ENCODE data around the gene EFCAB8. TPM values are rescaled to one million over a fixed set of nuclear protein-coding genes. Genes with fewer than 3 reads are reported as not detected.
A peak's percentile ranks its signal among the peaks of the same experiment; 100 is the strongest.
"Not testable (repeated sequence)": the region's sequence is repeated elsewhere in the genome, so short reads cannot be mapped to it uniquely, and the experiment has no call there.

Gene EFCAB8
- total RNA-seq, 1 donor from 2014 or later = 0.96 TPM

DNA sequence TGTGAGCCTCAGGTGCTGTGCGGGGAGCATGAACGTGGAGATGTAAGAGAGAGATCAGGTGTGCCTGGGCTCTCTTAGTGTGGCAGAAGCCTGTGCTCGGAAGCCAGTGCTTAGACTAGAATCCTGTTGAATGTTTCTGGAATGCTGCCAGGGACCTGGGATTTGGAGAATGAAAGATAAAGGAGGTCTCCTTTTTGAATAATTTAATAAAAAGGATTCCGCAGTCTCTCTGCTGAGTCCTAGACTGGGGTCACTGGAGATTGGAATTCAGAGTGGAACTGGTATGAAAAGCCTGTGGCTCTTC is 18.8 kb upstream of the EFCAB8 start:
- no peak for DNase-seq (ENCODE audit: low spot score)

DNA sequence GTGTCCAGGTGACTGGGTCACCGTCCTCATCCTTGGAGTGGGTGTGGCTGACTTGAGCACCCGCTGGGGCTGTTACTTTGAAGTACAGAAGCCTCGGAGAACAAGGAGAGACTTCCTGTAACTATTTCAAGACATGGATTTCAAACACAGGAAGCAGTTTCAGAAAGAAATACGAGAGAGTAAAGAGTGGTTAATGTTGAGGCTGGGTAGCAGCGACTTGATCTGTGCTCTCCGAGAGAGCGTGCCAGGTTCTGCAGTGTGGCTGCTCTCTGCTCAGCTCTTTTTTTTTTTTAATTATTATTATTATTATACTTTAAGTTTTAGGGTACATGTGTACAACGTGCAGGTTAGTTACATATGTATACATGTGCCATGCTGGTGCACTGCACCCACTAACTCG is 17.5 kb upstream of the EFCAB8 start:
- DNase-seq (ENCODE audit: low spot score) = no peak

DNA sequence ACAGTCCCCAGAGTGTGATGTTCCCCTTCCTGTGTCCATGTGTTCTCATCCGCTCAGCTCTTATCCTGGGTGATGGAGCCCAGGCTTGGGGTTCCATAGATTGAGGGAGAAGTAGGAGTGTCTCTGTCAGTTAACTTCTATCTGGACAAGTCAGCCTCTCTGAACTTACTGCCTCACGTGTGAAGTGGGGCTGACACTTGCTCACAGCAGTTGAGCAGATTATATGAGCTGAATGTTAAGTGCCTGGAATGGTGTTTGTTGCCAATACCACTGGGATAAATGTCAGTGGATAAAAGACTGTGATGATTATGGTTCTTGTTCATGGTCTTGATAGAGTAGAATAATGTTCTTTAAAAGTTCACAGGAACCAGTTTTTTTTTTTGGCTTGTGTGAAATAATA is 17.1 kb upstream of the EFCAB8 start:
- DNase-seq (ENCODE audit: low spot score) = no peak

DNA sequence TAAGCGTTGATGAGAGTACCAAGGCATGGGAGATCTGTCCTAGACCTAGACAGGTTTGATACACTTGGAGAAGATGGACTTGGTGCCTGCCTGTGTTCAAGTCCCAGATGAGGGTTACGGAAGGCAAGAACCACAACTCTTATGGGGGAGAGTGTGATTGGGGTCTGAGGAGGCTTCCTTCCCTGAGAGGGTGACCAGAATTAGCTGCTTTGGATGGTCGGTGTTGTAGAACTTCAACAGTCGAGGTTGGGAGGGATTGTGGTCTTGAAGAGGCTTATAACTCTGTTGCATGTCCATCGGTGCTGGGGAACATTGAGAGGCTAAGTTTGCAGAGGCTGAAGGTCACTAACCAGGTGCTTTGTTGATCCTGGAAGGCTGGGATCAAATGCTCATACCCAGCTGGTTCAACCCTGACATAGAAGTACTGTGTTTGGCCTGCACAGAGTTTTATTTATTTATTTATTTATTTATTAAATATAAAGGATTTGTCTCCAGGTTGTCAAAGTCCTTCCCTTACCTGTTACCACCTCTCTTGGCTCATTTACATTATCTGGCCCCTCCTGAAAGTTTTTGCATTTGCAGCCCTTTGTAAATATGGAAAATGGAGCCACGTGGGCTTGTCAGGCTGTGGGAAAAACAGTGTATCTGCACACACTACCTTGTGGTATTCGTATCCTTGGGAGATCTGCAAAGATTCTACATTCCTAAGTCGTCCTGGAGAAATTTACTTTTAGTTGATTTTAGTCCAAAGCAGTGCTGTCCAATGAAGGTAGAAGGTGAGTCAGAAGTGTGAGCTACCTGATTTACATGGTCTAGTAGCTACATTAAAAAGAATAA is 15.8 kb upstream of the EFCAB8 start:
- no peak for DNase-seq (ENCODE audit: low spot score)

DNA sequence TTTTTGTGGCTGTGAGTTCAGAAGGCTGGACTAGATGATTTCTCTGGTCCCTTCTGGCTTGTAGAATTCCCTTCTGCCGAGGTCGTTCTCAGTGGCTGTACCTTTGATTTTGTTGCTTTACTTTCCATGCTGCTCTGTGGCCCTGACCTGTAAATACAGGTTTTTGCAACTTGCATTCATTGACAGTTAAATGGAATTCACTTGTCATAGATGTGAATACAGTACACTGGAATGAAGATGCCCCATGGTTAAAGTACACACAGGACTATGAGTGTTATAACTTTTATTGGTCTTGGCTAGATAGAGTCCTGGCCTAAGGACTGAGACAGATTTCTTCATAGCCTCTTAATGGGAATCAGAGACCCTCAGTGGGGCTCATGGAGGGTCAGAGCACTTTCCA is 12.9 kb upstream of the EFCAB8 start:
- no peak for DNase-seq (ENCODE audit: low spot score)

DNA sequence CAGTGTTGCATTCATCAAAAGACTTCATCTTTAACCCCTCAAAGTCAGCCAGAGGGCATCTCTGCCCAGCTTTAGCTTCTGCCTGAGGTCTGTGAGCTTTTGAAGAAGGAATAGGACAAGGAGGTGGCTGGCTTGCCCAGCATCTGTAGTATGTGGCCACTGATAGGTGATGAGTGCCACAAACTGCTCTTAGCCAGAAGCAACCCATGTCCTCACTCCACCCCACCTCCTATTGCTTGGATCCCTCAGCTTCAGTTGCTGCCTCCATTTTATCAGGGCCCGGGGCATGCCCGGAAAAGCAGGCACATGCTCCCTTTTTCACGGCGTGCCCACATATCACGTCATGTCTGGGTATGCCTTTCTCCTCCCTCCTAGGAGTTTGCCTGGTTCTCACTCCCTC is 11.9 kb upstream of the EFCAB8 start:
- no peak for DNase-seq (ENCODE audit: low spot score)

DNA sequence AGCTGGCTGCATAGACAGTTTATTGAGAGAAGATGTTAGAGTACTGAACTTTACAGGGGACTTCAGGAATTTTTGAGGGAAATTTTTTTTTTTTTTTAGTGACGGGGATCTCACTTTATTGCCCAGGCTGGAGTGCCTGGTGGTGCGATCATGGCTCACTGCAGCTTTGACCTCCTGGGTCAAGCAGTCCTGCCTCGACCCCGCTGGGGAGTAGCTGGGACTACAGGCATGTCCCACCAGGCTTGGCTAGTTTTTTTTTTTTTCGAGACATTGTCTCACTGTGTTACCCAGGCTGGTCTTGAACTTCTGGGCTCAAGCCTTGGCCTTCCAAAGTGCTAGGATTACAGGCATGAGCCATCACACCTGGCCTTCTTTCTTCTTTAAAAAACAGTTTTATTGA is 10.8 kb upstream of the EFCAB8 start:
- no peak for DNase-seq (ENCODE audit: low spot score)

DNA sequence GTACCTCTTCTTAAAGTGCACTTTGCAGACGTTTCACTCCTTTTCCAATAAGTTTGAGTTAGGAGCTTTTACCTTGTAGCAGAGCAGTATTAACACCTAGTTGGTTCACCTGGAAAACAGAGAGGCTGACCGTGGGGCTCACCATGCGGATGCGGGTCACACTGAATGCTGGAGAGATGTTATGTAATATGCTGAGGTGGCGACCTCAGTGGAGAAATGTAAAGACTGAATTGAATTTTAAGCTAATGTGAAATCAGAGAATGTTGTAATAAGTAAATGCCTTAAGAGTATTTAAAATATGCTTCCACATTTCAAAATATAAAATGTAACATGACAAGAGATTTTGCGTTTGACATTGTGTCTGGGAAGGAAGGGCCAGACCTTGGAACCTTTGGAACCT is 9.9 kb upstream of the EFCAB8 start:
- no peak for DNase-seq (ENCODE audit: low spot score)

DNA sequence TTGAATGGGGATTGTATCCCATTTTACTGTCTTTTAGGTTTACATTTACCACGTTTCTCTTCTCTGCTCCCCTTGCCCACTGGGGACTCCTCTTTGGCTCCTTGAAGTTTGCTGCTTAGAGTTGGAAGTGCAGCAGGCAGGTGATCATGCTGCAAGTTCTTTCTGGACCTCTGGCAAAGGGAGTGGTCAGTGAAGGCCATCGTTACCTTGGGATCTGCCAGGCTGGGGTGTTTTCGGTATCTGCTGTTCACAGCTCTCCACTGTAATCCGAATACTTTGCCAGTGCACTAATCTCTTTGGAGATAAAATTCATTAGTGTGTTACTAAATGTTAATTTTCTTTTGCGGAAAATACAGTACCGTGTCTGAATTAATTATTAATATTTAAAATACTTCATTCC is 9.1 kb upstream of the EFCAB8 start:
- no peak for DNase-seq (ENCODE audit: low spot score)

DNA sequence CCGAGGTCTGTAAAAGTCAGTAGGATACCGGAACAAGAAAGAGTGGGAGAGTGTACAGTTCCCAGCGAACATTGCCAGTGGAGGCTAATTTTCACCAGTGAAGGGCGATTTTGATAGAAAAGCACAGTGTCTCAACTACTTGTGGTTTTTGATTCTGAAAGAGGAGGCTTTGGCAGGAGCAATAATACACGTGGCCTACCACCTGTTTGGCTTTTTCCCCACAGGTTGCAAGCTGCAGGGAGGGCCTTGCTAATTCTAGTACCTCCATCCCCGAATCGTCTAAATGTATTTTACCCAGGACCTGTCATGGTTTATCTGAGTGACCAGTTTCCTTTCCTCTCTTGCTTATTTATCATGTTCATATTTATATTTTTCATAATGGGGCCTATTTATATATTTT is 3.3 kb upstream of the EFCAB8 start:
- DNase-seq (ENCODE audit: low spot score) = no peak

DNA sequence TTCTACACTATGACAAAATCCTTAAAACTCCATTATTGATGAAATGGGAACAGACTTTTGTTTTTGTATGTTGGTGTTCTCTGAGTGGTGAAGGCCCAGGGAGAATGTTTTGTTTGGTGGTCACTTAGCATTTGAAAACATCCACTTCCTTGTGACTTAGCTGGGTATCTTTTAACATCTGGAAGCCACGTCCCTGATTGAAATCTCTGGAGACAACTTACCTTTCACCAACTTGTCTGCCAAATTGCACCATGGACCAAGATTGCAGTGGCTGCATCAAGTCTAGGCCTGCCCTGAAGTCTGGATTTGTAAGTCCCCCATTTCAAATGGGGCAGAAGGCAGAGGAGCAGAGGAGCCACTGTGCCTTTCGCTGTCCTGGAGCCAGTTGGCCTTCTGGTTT is 534 bp upstream of the EFCAB8 start:
- no peak for DNase-seq (ENCODE audit: low spot score)

DNA sequence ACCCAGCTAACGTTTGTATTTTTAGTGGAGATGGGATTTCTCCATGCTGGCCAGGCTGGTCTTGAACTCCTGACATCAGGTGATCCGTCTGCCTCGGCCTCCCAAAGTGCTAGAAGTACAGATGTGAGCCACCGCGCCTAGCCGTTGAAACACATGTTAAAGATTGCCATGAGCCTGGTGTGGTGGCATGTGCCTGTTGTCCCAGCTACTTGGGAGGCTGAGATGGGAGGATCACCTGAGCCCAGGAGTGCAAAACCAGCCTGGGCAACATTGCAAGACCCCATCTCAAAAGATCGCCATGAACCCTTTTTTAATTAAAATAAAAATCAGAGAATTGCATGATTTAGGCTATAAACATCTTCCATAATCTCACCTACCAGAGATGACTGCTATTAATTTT is 2.7 kb downstream of the EFCAB8 start:
- DNase-seq (ENCODE audit: low spot score) = no peak

DNA sequence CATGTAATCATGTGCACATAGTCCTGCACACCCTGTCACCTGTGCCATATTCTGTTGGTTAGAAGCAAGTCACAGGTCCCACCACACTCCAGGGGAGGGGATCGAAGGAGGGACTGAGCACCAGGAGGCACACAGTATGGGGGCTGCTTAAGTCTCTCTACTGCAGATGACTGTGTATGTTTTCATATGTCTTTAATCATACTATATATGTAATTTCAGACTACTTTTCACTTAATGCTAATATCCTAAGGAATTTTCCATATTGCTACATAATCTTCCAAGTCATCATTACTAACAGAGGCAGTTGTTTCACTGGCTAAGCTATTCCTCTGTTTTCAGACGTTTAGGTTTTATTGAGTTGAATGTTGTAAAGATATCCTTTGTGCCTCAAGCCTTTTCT is 10.8 kb downstream of the EFCAB8 start:
- DNase-seq (ENCODE audit: low spot score) = no peak

DNA sequence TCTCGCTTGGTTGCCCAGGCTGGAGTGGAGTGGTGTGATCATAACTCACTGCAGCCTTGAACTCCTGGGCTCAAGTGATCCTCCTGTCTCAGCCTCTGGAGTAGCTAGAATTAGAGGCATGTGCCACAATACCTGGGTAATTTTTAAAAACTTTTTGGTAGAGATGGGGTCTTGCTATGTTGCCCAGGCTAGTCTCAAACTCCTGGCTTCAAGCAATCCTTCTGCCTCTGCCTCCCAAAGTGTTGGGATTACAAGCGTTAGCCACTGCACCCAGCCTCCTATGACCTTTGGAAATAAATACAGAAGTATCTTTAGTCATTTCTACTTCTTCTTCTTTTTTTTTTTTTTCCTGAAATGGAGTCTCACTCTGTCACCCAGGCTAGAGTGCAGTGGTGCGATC is 11.8 kb downstream of the EFCAB8 start:
- not testable (repeated sequence) for DNase-seq (ENCODE audit: low spot score)

DNA sequence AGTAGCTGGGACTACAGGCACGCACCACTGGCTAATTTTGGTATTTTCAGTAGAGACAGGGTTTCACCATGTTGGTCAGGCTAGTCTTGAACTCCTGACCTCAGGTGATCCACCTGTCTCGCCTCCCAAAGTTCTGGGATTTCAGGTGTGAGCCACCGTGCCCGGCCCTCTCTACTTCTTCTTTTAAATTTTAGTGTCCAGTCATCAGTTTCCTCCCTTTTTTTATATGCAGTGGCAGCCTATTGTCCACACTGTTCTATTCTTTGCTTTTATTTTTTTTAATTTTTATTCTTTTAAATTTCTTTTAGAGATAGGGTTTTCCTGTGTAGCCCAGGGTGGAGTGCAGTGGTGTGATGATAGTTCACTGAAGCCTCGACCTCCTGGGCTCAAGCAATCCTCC is 12.3 kb downstream of the EFCAB8 start:
- no peak for DNase-seq (ENCODE audit: low spot score)

DNA sequence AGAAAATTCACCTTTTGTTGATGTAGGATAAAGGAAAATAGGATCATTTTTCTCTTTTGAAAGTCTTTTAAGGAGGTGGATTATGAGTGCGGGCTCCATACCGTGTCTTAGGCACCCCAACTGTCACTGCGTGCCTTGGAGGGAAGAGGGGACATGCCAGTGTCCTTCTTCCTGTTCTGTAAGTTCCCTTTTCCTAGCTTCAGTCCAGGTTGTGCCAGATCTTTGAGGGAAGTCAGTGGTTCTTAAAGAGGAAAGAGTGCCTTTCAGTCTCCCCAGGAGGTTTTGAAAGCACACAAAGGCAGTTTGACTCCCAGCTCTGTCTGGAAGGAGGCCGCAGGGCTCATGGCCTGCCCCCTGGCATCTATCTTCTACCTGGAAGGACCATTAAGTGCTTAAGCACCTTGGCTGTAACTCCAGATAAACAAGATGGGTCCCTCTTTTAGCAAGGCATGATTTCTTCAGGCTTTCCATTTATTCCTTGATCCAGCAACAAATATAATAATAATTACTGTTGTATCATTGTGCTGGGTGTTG is 13.0 kb downstream of the EFCAB8 start:
- DNase-seq (ENCODE audit: low spot score) = no peak

DNA sequence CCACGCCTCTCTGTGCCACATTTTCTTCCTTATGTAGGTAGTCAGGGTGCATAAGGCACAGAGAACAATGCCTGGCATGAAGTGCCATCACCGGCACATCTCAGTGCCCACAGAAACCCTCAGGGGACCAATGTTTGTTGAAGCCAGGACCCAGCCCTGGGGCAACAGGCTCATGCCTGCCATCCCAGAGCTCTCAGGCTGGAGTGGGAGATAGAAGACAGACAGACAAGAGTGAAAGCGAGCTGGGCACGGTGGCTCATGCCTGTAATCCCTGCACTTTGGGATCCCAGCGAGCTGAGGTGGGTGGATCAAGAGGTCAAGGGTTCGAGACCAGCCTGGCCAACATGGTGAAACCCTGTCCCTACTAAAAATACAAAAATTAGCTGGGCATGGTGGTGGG is 13.5 kb downstream of the EFCAB8 start:
- no peak for DNase-seq (ENCODE audit: low spot score)

DNA sequence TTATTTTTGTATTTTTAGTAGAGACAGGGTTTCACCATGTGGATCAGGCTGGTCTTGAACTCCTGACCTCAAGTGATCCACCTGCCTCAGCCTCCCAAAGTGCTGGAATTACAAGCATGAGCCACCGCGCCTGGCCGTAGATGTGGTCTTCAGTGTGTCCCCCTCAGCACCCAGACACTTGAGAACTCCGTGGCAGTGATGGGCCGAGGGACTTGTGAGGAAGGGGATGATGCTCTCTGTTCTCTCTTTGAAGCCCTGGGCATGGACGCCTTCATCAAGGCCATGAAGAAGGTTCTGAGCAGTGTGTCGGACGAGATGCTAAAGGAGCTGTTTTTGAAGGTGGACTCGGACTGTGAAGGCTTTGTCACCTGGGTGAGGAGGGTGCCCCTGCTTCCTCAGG is 16.9 kb downstream of the EFCAB8 start:
- DNase-seq (ENCODE audit: low spot score) = no peak

DNA sequence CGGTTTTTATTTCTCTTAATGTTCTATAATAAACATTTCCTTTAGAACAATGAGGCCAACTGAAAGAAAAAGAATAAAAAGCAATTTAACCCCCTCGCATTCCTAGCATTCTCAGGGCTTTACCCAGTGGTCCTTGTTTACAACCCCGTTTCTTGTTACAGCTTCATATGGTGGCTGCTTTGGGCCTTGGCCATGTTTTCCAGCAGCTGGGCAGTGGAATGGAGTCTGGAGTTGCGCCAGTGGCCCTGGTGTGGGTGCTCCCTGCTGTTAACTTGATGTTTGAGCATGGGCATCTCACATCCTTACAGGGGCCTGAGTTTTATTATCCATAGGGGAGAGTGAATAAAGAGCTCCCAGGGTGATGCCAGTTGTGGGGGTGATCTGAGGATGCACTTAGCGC is 18.8 kb downstream of the EFCAB8 start:
- peak; percentile 14 for DNase-seq (ENCODE audit: low spot score)

DNA sequence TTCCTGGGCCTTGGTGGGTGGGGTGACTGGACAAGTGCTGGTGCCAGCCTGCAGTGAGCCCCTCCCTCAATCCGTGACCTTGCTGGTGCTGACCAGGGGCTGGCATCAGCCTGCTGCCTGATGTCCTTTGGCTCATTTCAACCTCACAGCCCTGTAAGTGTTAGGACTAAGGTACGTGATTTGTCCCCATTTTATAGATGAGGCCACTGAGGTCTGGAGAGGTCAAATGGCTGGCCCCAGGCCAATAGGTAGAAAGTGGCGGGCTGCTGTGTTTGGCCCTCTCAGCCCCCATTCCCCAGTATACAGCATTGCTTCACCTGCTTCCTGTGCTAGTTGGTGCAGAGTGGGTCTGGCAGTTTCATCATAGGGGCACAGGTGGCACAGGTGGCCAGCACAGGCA is 20.1 kb downstream of the EFCAB8 start:
- DNase-seq (ENCODE audit: low spot score) = no peak

DNA sequence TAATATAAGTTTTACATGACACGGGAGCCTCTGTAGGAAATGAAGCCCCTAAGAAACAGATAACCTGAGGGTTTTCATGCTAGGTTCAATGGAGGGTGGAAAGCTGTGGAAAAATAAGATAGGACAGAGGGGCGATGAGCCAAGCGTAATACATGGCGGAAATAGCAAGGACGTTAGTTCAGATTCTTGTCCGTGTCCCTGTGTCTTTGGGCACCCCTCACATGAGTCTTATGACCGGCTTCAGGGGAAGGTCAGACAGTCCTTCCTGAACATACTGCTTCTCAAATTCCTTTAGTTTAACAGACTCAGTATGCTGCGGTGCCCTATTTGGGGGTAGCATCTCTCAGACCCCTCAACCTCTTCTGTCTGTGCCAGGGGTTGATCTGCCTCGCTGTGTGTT is 20.8 kb downstream of the EFCAB8 start:
- no peak for DNase-seq (ENCODE audit: low spot score)

DNA sequence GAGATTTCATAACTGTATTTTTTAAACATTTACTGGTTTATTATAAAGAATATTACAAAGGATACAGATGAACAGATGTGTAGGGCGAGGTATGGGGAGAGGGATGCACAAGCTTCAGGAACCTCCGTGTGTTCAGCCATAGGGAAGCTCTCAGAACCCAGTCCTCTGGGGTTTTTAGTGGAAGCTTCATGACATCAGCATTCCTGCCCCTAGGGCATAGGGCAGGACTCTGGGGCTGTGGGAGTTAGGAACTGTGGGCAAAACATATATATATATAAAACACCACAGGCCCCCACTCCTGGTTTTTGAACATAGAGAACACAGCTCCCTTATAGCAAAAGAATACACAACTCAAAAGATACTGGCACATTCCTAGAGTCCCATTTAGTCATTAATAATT is 21.9 kb downstream of the EFCAB8 start:
- no peak for DNase-seq (ENCODE audit: low spot score)

DNA sequence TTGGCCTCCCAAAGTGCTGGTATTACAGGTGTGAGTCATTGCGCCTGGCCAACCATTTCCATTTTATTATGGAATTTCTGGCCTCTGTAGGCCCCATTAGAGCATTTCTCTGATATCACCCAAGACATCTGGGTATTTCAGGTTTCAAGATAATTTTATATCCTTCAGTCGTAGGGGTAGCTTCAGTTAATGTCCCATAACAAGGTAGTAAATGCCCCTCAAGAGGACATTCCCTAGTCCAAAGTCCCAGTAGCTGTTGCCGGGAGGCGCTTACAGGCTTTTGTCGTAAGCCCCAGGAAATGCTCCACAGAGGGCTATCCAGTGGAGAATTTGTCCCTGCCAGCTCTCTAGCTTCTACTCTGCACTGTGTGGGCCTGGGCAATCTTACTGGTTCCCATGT is 24.4 kb downstream of the EFCAB8 start:
- DNase-seq (ENCODE audit: low spot score) = no peak

DNA sequence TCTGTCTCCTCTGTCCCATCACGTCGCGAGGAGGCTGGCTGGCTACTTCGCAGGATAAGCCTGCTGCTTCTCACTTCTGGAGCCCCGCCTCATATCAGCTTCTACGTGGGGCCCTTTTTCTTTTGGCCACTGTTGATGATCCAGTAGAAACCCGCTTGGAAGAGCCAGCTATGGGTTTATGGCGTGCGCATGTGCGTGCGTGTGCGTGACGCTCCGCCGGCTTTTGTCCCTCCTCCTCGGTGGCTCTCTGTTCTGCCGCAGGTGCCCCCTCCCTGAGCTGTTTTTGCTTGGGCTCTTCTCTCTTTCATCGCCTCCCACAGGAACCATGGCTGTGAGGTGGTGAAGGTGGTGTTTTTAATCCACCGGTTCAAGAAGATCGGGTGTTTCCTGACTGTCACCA is 26.5 kb downstream of the EFCAB8 start:
- DNase-seq (ENCODE audit: low spot score) = no peak

Data from umbilical cord (tissue), 2 donors.